Cardiac muscle cell (in vitro differentiated cells and primary cell): ENCODE results near the gene SLC36A1. TPM values are rescaled to one million over a fixed set of nuclear protein-coding genes. Genes with fewer than 3 reads are reported as not detected.
A peak's percentile ranks its signal among the peaks of the same experiment; 100 is the strongest.

Experiments
- DNase-seq, 2 donors: peaks; one replicate each; pipeline versions ENCODE4 v3.0.0 to v3.0.0-alpha.2; 2010 to 2017; ENCODE audit warnings: low read depth in 1 of 2, low spot score in 1 of 2
- H3K27ac ChIP-seq: fragments of 200-600 bp; sonication (generic); 2 replicates; pipeline ENCODE4 v1.5.1; 2016
- H3K27me3 ChIP-seq: fragments of 200-600 bp; sonication (generic); 2 replicates; pipeline ENCODE4 v1.6.0; 2016; ENCODE audit warnings: control low read depth
- H3K36me3 ChIP-seq: fragments of 200-600 bp; sonication (generic); 2 replicates; pipeline ENCODE4 v1.5.1; 2016; ENCODE audit warnings: control low read depth
- H3K4me1 ChIP-seq: fragments of 200-600 bp; sonication (generic); 2 replicates; pipeline ENCODE4 v1.8.1; 2017; ENCODE audit warnings: low read depth, mild to moderate bottlenecking, mixed run types
- H3K4me3 ChIP-seq: fragments of 200-600 bp; sonication (generic); 2 replicates; pipeline ENCODE4 v1.5.1; 2016; ENCODE audit warnings: mild to moderate bottlenecking
- H3K9me3 ChIP-seq: fragments of 200-600 bp; sonication (generic); 2 replicates; pipeline ENCODE4 v1.5.1; 2017; ENCODE audit warnings: low read depth, mild to moderate bottlenecking, control low read depth
- polyA plus RNA-seq: library from polyadenylated mRNA; unstranded; fragments of >200 nt; fragmentation: Nextera tagmentation; extraction: Ambion mirVana; gene quantifications from 2 replicates; pipeline ENCODE4 v1.2.1, GENCODE V29; 2016
- total RNA-seq: library from RNA; depleted of rRNA; stranded (reverse); fragments of >200 nt; gene quantifications from 2 replicates; pipeline ENCODE4 v1.2.3, GENCODE V29; 2016
- TF ChIP-seq, protein P1 (sequence below): IDR thresholded peaks from 2 replicates; pipeline ENCODE4 v1.5.1; 2012; ENCODE audit warnings: low read depth, mild to moderate bottlenecking, low read length

The SLC36A1 gene
- total and polyA plus RNA-seq, 2 experiments from 2014 or later: 2.2 to 8.8 TPM

DNA sequence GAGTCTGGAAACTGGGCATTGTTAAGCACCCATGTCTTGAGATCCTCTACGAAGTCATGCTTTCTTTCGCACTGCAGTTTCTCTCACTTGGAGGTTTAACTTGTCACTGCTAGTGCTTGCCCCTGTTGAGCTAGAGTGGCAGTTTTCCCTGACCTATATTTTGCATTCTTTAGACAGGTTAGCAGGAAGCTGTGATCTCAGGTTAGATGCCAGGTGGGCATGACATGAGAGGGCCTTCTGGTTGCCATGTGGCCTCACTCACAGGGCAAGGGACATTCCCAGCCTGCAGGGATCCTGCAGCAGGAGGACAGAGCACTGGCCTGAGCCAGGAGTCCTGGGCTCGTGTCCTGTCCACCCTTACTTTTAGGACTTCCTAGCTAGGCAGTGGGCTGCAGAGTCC is 28.6 kb downstream of the SLC36A1 start:
- TF ChIP-seq, protein P1, sequence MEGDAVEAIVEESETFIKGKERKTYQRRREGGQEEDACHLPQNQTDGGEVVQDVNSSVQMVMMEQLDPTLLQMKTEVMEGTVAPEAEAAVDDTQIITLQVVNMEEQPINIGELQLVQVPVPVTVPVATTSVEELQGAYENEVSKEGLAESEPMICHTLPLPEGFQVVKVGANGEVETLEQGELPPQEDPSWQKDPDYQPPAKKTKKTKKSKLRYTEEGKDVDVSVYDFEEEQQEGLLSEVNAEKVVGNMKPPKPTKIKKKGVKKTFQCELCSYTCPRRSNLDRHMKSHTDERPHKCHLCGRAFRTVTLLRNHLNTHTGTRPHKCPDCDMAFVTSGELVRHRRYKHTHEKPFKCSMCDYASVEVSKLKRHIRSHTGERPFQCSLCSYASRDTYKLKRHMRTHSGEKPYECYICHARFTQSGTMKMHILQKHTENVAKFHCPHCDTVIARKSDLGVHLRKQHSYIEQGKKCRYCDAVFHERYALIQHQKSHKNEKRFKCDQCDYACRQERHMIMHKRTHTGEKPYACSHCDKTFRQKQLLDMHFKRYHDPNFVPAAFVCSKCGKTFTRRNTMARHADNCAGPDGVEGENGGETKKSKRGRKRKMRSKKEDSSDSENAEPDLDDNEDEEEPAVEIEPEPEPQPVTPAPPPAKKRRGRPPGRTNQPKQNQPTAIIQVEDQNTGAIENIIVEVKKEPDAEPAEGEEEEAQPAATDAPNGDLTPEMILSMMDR: no peak
- Histone ChIP-seq H3K36me3 (no peaks in the 10 kb centered on the region), H3K4me3 (no peak overlapping the region), H3K27me3 (no peaks in the 10 kb centered on the region), H3K4me1 (no peaks in the 10 kb centered on the region), H3K9me3 (no peaks in the 10 kb centered on the region), H3K27ac (no peak overlapping the region)
- DNase-seq: no peak

DNA sequence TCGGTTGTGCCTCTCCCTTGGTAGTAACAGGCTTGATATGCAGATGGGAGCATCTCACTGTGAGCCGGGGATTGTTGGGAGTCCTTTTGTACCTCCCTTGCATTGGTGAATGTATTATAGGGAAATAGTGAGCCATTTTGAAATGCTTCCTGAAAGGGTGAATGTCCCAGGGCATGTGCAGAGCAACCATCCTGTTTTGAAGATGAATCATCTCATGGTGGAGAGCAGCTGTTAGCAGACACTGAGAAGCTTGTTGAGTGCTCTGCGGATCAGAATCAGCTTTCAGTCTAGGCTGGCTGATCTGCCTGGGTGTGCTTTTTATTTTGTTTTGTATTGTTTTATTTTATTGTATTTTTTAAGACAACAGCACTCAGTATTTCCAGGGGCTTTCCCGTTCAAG is 29.7 kb downstream of the SLC36A1 start:
- no peak overlapping the region for H3K4me3 ChIP-seq
- no peaks in the 10 kb centered on the region for H3K4me1 ChIP-seq
- H3K27me3 ChIP-seq: no peaks in the 10 kb centered on the region
- peak in 1 of 2 donors; percentile 14 for DNase-seq
- H3K36me3 ChIP-seq: no peaks in the 10 kb centered on the region
- TF ChIP-seq, protein P1: no peak
- H3K27ac ChIP-seq: no peak overlapping the region
- H3K9me3 ChIP-seq: no peaks in the 10 kb centered on the region

DNA sequence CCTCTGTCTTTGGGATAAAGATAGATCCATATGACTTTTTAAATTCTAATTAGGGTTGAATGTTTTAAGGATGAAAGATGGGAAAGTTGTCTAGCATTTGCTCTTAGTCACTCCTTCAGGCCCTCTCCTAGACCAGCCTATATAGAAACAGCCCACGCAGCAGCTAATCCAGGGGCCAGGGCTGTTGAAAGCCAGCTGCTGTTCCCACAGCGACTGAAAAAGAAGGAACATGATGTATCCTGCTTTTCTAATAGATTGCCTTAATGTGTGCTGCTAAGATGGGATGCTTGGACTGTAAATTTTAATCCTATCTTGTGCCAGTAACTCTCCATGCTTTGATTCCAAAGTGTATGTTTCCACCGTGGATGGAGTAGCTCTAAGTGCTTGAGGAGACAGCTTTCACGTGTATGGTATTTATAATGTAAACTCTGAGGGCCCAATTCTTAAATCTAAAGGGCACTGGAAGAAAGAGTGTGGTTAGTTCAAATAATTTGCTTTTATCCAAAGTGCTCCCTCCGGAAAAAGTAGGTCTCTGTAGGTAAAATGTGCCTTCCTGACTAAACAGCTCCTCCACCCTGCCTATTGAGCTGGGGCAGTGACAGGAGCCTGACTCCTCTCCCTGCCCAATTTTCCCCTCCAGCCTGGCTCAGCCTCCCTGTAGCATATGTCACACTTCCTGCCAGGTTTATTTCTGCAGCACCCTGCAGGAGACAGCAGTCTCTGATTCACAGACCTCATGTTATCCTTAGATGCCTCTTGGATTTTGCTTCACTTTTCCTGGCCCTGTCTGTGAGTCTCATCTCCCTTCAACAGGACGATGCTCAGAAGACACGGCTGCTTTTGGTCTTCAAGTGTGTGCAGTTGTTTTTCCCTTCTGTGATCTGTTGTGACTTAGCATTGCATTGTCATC is 33.2 kb downstream of the SLC36A1 start:
- DNase-seq: peak in 1 of 2 donors; percentile 51
- no peaks in the 10 kb centered on the region for H3K4me1 ChIP-seq
- H3K36me3 ChIP-seq: no peaks in the 10 kb centered on the region
- H3K4me3 ChIP-seq: no peak overlapping the region
- TF ChIP-seq, protein P1: no peak
- no peaks in the 10 kb centered on the region for H3K27me3 ChIP-seq
- no peak overlapping the region for H3K27ac ChIP-seq
- H3K9me3 ChIP-seq: no peaks in the 10 kb centered on the region

DNA sequence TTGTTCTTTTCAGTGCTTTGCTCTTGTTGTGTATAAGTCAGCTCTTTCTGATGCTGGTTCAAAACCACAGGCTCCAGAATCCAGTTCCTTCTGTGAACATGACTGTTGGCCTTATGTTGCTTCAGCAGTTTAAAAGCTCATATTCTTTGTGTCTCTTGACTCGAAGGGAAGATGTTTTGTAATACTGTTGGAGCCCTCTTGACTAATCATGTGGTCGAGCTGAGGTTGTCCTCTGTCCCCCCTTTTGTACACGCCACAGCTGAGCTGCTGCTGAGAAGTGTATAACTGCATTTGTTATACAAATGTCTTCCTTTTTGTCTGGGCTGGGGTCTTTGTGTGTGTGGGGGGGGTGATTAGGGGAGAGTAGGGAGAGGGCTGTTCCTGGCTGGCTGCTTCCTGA is 35.8 kb downstream of the SLC36A1 start:
- no peak overlapping the region for H3K27ac ChIP-seq
- peak in 1 of 2 donors; percentile 54 for DNase-seq

DNA sequence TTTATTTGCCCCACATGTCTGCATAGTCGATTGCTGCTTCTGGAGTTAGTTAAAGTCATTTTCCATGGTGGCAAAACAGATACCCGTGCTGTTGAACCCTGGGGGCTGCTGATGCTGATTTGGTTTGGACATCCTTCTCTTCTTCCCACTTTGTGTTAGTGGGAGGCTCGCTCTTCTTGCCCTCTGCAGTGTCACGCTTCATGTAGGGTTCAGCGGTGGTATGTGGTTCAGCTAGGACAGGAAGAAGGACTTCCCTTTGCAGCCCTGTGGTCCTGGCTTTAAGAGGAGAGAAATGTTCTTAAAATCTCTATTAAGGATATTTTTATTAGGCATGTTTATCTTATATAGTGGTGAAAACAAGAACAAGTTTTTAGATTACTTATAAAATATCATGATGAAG is 36.2 kb downstream of the SLC36A1 start:
- Histone ChIP-seq H3K4me1 (no peaks in the 10 kb centered on the region), H3K27me3 (no peaks in the 10 kb centered on the region), H3K36me3 (no peaks in the 10 kb centered on the region), H3K27ac (no peak overlapping the region), H3K4me3 (no peak overlapping the region), H3K9me3 (no peaks in the 10 kb centered on the region)
- TF ChIP-seq, protein P1: no peak
- DNase-seq: no peak

More for the DNA sequence above, 35.8 kb downstream of the SLC36A1 start:
- Histone ChIP-seq H3K27me3 (no peaks in the 10 kb centered on the region), H3K36me3 (no peaks in the 10 kb centered on the region), H3K4me3 (no peak overlapping the region), H3K9me3 (no peaks in the 10 kb centered on the region), H3K4me1 (no peaks in the 10 kb centered on the region)
- TF ChIP-seq, protein P1: no peak
